Thyroid gland (tissue), 4 donors: ENCODE data around the gene PERP.

Source experiments
- POLR2A ChIP-seq, 2 donors: fragments of 450-650 bp; IDR thresholded peaks; one replicate each; pipeline ENCODE4 v1.6.1; 2017; ENCODE audit warnings: antibody characterized with exemption in 2 of 2, mild to moderate bottlenecking in 2 of 2, moderate library complexity in 1 of 2
- TF ChIP-seq, protein P1 (sequence below), 6 experiments: fragments of 200-600 bp in 3 of 6; fragments of 450-650 bp in 3 of 6; sonication (generic) in 3 of 6; IDR thresholded peaks; one replicate each; pipeline ENCODE4 v1.5.1; 2016 to 2019; ENCODE audit warnings: antibody characterized with exemption in 6 of 6, mild to moderate bottlenecking in 2 of 6, inconsistent platforms in 1 of 6, moderate library complexity in 1 of 6

DNA sequence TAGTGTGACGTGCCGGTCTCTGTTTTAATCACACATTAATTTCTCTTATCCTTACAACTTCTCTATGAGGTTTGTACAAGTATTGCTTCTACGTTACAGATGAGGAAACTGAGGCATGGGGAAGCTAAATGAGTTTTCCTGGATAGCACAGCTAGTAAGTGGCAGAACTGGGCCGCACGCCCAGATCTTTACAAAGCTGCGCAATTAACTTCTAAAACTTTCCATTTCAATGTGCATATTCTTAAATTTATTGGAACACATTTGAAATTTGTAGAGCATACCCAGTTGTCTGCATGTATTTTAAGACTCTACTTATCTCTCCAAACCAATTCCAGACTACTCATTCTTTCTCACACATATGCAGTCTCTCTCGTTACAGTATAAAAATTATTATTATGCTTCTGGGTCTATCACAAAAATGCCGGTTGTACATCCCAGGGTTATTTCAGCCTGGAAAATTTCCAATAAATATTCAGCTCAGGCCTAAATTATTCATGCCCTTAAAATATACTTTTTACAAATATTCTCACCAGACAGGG lies 10.2 kb upstream of the PERP start:
- TF ChIP-seq, protein P1, sequence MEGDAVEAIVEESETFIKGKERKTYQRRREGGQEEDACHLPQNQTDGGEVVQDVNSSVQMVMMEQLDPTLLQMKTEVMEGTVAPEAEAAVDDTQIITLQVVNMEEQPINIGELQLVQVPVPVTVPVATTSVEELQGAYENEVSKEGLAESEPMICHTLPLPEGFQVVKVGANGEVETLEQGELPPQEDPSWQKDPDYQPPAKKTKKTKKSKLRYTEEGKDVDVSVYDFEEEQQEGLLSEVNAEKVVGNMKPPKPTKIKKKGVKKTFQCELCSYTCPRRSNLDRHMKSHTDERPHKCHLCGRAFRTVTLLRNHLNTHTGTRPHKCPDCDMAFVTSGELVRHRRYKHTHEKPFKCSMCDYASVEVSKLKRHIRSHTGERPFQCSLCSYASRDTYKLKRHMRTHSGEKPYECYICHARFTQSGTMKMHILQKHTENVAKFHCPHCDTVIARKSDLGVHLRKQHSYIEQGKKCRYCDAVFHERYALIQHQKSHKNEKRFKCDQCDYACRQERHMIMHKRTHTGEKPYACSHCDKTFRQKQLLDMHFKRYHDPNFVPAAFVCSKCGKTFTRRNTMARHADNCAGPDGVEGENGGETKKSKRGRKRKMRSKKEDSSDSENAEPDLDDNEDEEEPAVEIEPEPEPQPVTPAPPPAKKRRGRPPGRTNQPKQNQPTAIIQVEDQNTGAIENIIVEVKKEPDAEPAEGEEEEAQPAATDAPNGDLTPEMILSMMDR (IDR thresholded peaks at IDR 0.05) = no peak
- no peak for TF ChIP-seq POLR2A (IDR thresholded peaks at IDR 0.05)
